HG02610 (cell line): ENCODE data around the gene CABCOCO1.
A peak's percentile ranks its signal among the peaks of the same experiment; 100 is the strongest.

Experiments
- ATAC-seq: cut with Tn5 transposase; IDR thresholded peaks from one replicate; pipeline ENCODE4 v1.9.1; 2021; ENCODE audit warnings: mild to moderate bottlenecking, moderate library complexity; ENCODE audit not compliant: unreplicated experiment

CABCOCO1 gene

GRCh38 chr10:61784354-61785133 lies 121.8 kb downstream of the CABCOCO1 start:
- no peak for ATAC-seq

GRCh38 chr10:61785473-61786105 lies 122.9 kb downstream of the CABCOCO1 start:
- no peak for ATAC-seq

- ATAC-seq, result peak; percentile 99
Measured at GRCh38 chr10:61786728-61787127, 124.0 kb downstream of the CABCOCO1 start.

- no peak for ATAC-seq
Measured at GRCh38 chr10:61787170-61787569, 124.4 kb downstream of the CABCOCO1 start.

- no peak for ATAC-seq
Measured at GRCh38 chr10:61789031-61789430, 126.3 kb downstream of the CABCOCO1 start.

- no peak for ATAC-seq
Measured at GRCh38 chr10:61791216-61791615, 128.5 kb downstream of the CABCOCO1 start.

GRCh38 chr10:61792097-61792716 lies 129.5 kb downstream of the CABCOCO1 start:
- ATAC-seq, result no peak

- no peak for ATAC-seq
Measured at GRCh38 chr10:61792921-61793320, 130.2 kb downstream of the CABCOCO1 start.

GRCh38 chr10:61793760-61794703 lies 131.3 kb downstream of the CABCOCO1 start:
- ATAC-seq, result no peak

- no peak for ATAC-seq
Measured at GRCh38 chr10:61795147-61795546, 132.4 kb downstream of the CABCOCO1 start.

- no peak for ATAC-seq
Measured at GRCh38 chr10:61795551-61795950, 132.8 kb downstream of the CABCOCO1 start.

GRCh38 chr10:61796785-61797184 lies 134.1 kb downstream of the CABCOCO1 start:
- ATAC-seq, result no peak

GRCh38 chr10:61797304-61798153 lies 134.8 kb downstream of the CABCOCO1 start:
- no peak for ATAC-seq

- ATAC-seq, result no peak
Measured at GRCh38 chr10:61798713-61799112, 136.0 kb downstream of the CABCOCO1 start.

GRCh38 chr10:61801484-61801883 lies 138.8 kb downstream of the CABCOCO1 start:
- no peak for ATAC-seq

GRCh38 chr10:61803269-61803668 lies 140.5 kb downstream of the CABCOCO1 start:
- no peak for ATAC-seq

GRCh38 chr10:61804414-61804813 lies 141.7 kb downstream of the CABCOCO1 start:
- ATAC-seq, result no peak

GRCh38 chr10:61805091-61805490 lies 142.4 kb downstream of the CABCOCO1 start:
- no peak for ATAC-seq

GRCh38 chr10:61810263-61810662 lies 147.5 kb downstream of the CABCOCO1 start:
- ATAC-seq, result no peak
